SK-N-MC (cell line): ENCODE data around the gene ARHGEF7.

Experiments
- EZH2 ChIP-seq: fragments of 200-600 bp; sonication (generic); IDR thresholded peaks from one replicate; pipeline ENCODE4 v1.6.1; 2017; ENCODE audit warnings: antibody characterized with exemption
- POLR2AphosphoS5 ChIP-seq: IDR thresholded peaks from 2 replicates; pipeline ENCODE4 v1.6.1; 2012; ENCODE audit warnings: mild to moderate bottlenecking, low read depth, low read length, borderline replicate concordance

DNA sequence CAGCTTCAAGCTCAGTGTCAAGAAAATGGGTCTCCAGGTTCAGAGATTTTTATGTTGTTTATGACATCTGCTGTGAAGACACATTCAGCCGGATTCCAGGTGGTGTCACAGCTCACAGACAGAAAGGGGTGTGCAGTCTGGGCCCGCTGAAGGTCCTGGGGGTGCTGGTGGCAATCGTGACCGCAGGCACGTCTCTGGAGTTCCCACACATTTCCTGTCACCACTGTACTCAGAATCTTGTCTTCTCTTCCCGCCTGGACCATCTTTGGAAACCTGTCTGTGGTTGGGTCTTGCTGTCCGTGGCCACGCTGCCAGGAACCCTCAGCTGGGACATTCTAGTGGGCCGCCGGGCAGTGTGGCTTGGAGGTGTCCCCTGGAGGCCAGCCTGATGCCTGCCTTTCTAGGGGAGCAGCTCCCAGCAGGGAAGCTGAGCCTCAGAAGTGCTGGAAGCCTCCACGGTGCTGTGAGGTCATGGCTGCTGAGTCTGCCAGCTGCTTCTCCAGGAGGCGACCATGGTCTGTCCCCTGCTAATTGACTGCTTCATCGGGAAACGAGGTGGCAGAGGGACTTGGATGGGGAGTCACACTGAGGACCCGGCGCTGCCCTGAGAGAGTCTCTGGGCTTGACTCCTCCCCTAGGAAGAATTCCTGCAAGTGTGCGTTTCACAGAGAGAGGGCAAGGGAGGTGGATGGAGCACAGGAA is 209.0 kb downstream of the ARHGEF7 start:
- TF ChIP-seq EZH2 (no peak), POLR2AphosphoS5 (no peak)
